Right lung (tissue), 10 donors: ENCODE measurements around the gene VLDLR. TPM values are rescaled to one million over a fixed set of nuclear protein-coding genes. Genes with fewer than 3 reads are reported as not detected.
A peak's percentile ranks its signal among the peaks of the same experiment; 100 is the strongest.

ENCODE experiments used
- DNase-seq, 2 donors: peaks; one replicate each; pipeline ENCODE4 v3.0.0-alpha.2; 2013
- long read RNA-seq, 8 donors: transcript quantifications; one replicate each; lab custom pipeline, GENCODE V29; 2026
- polyA plus RNA-seq, 5 donors: library from polyadenylated mRNA; unstranded; fragments of 120-200 nt; gene quantifications; one replicate each; pipeline versions ENCODE4 v1.2.1 to v1.2.3, GENCODE V29; 2013; ENCODE audit warnings: inconsistent platforms in 1 of 5, low replicate concordance in 1 of 5; ENCODE audit not compliant: insufficient read length in 5 of 5, insufficient read depth in 1 of 5

VLDLR gene
- polyA plus RNA-seq = 10 to 100 TPM; 19.8 to 33.3 (median 29.3) TPM
- long read RNA-seq, donor 1, partial matches to known transcripts = 0 of 1 reads
- long read RNA-seq, donor 1, other reads (novel, unspliced or antisense) = 0 of 1 reads
- long read RNA-seq, donor 2, full-length matches to known transcripts = 3 of 3 reads
- long read RNA-seq, donor 2, partial matches to known transcripts = 0 of 3 reads
- long read RNA-seq, donor 2, other reads (novel, unspliced or antisense) = 0 of 3 reads
- long read RNA-seq, donor 3, full-length matches to known transcripts = 3 of 3 reads
- long read RNA-seq, donor 3, partial matches to known transcripts = 0 of 3 reads
- long read RNA-seq, donor 3, other reads (novel, unspliced or antisense) = 0 of 3 reads
- long read RNA-seq, donor 4, full-length matches to known transcripts = 3 of 3 reads
- long read RNA-seq, donor 4, partial matches to known transcripts = 0 of 3 reads
- long read RNA-seq, donor 4, other reads (novel, unspliced or antisense) = 0 of 3 reads
- long read RNA-seq, donor 5 = 0 reads
- long read RNA-seq, donor 6, full-length matches to known transcripts = 2 of 2 reads
- long read RNA-seq, donor 6, partial matches to known transcripts = 0 of 2 reads
- long read RNA-seq, donor 6, other reads (novel, unspliced or antisense) = 0 of 2 reads
- long read RNA-seq, donor 7, full-length matches to known transcripts = 2 of 2 reads
- long read RNA-seq, donor 7, partial matches to known transcripts = 0 of 2 reads
- long read RNA-seq, donor 7, other reads (novel, unspliced or antisense) = 0 of 2 reads
- long read RNA-seq, donor 8, full-length matches to known transcripts = 2 of 2 reads
- long read RNA-seq, donor 8, partial matches to known transcripts = 0 of 2 reads
- long read RNA-seq, donor 8, other reads (novel, unspliced or antisense) = 0 of 2 reads

DNA sequence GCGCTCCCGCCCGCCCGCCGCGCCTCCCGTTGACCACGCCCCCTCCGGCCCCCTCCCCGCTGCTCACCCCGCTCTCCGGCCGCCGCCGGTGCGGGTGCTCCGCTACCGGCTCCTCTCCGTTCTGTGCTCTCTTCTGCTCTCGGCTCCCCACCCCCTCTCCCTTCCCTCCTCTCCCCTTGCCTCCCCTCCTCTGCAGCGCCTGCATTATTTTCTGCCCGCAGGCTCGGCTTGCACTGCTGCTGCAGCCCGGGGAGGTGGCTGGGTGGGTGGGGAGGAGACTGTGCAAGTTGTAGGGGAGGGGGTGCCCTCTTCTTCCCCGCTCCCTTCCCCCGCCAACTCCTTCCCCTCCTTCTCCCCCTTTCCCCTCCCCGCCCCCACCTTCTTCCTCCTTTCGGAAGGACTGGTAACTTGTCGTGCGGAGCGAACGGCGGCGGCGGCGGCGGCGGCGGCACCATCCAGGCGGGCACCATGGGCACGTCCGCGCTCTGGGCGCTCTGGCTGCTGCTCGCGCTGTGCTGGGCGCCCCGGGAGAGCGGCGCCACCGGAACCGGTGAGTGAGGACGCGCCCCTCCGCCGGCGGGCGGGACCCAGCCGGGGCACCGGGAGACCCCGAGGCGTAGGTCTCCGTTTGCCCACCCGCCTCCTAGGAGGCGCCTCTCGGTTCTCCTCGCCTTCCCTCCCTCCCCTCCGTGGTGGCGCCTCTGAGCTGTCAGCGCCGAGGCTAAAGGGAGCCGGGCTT, at the start of gene VLDLR:
TSS of gene VLDLR (plus strand) at position 66 of the 739 bp plus-strand sequence. CDS start at position 469, 403 bp downstream.
- peak; percentile 66 to 75 for DNase-seq

DNA sequence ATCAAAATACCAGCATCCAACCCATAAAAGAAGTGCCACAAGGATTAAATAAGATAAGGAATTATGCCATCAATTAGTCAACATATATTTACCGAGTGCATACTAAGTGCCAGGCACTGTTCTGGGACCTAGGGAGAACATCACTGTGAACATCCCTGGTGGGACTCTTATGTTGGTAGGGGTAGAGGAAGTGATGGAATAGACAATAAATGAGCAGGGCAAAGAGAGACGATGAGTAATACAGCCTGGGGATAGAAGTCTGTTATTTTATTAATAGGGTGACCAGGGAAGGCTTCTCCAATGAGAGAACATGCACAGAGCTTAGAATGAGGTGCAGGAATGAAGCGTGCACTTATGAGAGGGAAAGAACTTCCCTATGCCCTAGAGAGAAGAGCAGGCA, 47.4 kb upstream of the VLDLR start:
- DNase-seq = no peak

DNA sequence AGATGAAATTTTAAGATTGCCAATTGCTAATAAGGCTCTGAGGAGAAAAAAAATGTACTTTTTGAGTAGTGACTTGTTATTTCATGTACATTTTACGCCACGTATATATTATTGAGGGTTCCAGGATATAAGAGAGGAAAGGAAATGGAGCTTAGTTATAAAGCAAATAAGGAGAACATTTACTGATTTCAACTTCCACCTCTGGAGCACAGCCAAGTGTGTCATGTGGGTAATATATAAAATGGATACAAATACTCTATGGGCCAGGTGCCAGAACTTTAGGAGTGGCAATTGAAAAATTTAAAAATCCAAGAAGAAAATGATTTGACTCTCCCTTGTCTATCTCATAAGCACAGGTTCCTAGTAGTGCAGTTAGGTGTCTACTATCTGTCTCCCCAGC, 45.0 kb upstream of the VLDLR start:
- DNase-seq = no peak

DNA sequence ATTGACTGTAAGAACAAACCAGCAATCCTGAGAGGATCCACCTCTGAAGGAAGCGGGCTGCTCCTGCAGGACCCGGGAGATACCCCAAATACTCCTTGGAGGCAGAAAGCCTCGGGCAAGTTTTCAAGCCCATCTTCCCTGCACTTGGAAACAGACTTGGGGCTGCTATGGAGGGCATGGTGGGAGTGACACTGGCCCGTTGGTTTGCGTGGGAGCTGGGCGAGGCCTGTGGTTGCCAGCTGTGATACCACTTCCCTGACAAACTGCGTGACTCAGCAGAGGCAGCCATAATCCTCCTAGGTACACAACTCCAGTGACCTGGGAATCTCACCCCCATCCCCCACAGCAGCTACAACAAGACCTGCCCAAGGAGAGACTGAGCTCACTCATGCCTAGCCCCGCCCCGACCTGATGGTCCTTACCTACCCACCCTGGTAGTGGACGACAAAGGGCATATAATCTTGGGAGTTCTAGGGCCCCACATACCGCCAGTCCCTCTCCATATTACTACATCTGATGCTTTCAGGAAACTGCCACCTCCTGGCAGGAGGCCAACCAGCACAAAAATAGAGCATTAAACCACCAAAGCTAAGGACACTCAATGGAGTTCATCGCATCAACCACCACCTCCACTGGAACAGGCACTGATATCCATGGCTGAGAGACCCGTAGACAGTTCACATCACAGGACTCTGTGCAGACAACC, 38.1 kb upstream of the VLDLR start:
- DNase-seq = no peak

DNA sequence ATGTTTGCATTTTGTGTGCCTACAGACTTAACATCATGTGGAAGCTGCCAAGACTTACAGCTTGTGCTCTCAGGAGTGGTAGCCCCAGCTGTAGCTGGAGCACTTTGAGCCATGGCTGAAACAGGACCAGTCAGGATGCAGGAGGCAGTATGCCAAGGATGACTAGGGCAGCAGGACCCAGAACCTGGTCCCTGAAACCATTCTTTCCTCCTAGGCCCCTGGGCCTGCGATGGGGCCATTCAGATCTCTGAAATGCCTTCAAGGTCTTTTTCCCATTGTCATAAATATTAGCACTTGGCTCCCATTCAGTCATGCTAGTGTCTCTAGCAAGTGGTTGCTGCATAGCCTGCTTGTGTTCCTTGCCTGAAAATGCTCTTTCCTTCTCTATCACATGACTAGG, 29.6 kb upstream of the VLDLR start:
- no peak for DNase-seq

DNA sequence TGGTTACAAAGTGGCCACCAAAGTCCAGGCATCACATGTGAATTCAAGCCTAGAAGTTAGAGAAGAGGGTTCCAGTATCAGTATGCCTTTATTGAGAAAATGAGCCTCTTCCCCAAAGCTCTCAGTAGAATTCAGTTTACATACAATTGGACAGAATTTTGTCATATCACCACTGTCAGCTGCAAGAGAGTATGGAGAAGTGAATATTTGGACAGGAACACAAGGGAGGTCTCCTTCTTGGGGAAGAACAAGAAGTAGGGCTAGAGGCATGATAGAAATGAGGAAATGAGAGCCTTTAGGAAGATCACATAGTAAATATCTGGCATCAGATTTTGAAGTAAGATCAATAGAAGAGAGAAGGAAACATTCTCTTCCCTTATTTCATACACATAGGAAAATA, 27.8 kb upstream of the VLDLR start:
- DNase-seq = no peak

DNA sequence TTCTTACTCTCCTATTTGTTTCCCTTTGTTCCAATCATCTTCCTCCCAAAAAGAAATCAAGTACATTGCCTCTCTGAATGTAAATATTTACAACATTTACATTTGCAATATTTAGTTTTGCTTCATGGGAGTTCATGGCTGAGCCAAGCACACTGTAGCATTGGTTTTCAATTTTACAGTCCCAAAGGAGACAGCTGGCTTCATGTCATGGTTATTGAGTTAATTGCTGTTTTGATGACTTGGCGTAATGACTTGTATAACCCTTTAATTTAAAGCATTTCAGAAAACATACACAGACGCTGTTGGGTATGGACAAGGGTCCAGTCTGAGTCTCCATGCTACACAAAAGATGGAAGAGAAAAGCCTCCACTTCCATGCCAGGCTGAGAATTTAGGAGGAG, 25.6 kb upstream of the VLDLR start:
- DNase-seq = no peak

DNA sequence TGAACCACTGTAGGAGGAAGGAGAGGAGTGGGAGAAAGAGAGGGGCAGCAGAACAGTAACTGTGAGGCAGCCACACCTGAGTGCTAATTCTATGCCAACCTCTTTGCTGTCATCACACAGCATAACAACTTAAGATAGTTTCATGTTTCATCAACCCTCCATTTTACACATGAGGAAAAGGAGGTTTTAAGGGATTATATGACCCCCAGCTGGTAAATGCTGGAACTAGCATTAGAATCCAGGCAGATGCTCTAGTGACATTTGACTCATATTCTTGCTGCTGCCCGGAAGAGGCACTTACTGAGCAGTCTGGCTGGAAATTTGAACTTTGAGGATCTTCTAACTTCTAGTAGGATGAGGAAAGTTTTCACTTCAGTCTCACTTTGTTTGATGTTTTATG, 24.1 kb upstream of the VLDLR start:
- no peak for DNase-seq

DNA sequence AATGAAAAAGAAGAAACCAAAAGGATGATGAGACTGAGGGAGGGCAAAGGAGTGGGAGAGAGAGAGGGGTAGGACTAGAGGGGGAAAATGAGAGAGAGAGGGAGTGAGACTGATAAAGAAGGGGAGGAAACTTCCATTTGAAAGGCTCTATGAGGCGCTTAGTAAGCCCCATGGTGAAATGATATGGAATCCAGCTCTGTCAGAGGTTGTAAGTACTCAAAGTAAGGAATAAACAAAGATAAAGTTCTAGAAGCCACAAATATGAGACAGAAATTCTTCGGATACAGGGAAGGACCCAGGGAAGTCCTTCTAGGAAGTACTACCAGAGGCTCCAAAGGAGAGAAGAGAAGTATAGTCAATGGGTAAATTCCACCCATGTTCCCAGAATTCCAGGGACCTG, 21.7 kb upstream of the VLDLR start:
- DNase-seq = no peak

DNA sequence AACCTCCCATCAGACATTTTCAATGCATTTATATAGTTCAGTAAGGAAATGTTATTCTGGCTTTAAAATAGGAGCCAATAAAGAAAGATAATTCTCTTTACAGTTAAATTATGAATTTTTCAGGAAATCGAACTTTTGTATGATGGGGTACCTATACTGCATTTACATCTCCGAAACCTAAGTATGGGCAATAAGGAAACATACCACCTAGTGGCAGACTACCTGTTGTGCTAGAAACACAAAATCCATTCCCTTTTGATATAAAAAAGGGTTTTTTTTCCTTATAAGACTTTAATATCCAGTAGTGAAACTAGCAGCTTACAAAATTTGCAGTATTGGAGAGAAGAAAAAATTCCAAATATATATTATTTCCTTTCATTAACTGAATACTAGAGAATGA, 21.3 kb upstream of the VLDLR start:
- no peak for DNase-seq

DNA sequence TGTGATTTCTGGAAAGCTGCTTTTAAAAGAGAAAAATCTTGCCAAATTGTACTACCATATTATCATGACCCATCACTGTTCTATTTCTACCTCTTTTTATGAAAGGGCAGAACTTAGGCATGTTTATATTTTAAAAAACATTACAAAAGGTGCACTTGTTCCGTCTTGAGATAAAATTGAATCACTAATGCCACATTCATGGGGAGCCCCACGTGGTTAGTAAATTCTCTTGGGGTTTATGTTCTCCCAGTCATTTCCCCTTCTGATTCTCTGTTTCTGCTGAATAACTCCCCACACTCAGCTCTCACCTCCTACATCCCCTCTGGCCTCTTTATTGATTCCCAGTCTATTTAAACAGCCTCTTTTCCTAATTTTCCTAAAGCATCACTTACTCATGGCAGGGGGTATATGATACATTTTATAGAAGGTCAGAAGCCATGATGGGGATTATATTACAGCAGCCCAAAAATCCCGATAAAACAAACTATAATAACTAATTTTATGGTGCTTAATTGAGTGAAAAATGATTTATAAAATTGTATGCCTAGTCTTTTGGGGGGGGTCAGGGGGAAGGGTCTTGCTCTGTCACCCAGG, 19.7 kb upstream of the VLDLR start:
- no peak for DNase-seq

DNA sequence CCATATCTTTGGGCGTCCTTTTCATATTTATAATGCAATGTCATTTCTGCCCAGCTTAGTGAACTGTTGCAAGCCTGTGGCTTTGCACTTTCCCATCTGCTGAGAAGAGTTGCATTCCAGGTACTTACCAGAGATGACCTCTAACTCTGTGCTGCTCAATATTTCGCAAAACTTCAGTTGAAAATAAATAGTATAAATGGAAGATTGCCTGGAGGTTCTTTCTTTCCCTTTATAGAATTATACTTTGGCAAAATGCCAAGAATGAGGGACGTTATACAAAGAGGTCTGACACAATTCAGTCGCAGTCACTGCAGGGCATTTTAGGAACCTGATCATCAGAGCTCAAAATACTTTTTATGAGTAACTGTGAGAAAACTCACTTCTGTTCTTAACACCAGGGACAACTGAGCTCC, 18.9 kb upstream of the VLDLR start:
- no peak for DNase-seq

DNA sequence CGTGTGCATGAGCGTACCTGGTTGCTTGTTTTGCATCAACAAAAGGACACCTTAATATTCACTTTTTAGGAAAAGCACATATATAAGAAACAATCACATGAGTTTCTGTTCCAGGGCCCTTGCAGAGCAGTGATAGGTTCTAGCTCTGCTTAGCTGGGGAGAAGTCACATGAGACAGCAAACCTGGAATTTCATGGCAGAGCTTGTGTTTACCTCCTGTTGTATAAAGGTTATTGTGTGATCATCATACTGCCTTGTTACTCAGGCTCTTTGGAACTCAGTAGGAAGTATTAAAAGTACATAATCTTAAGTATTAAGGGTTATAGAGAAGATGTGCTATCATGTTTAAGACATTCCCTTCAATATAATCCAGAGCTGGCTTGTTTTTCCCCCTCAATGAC, 18.0 kb upstream of the VLDLR start:
- no peak for DNase-seq

DNA sequence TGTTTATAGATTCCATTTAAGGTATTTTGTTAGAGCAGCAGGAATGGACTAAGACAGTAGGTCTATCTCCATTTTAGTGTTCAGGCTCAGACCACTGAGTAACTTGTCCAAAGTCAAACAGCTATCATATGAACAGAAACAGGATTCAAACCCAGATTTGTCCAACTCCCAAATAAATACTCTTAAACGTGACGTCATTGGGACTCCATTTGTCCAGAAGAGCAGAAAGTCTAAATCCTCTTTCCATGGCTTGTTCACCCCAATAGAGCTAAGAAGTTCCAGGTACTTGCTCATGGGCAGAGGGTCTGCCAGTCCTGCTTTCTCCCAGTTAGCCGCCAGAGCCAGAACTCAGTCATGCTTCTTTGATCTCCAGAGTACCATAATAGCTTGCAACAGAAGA, 16.3 kb upstream of the VLDLR start:
- no peak for DNase-seq

DNA sequence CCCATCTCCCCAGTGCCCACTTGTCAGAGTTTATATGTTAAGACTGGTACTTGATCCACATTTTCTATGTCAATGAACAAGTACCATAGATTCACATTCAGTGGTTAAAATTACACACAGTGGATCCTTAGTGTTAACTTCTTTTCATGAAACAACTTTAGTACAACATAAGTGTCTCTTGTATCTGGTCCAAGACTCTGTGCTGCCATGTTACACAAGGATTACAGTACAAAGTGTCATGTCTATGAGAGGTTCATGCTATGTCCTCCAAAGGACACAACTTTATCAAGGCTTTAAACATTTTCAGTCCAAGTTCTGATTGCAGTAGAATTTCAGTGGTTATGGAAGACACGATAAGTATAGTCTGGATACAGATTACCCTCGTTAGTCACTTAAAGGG, 13.3 kb upstream of the VLDLR start:
- no peak for DNase-seq

DNA sequence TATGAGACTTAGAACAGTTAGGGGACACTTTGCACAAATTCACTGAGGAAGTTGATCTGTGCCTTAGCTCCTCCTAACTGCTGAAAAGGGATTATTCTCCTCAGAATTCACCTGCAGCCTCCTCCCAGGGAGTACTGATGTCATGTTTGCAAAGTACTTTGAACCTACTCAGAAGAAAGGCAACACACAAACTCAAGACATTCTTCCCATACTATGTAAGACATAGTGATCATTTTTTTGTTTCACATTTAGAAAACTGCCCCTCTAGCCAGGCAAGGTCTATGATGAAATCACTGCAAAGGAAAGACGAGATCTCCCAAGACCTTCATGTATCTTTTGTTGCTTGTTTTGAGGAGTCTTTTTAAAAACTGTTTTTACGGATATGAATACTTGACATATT, 10.6 kb upstream of the VLDLR start:
- no peak for DNase-seq

DNA sequence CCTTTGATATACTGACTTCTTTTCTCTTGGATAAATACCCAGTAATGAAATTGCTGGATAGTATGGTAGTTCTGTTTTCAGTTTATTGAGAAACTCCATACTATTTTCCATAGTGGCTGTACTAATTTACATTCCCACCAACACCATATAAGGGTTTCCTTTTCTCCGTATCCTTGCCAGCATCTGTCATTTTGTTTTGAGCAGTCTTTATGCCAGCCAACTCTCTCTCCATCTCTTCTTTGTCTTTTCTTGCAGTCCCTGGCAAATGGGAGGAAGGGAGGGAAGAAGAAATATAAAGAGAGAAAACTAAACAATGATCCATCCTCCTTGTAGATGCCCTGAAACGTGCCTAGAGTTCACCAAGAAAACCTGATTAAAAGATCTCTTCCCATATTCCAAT, 9.6 kb upstream of the VLDLR start:
- no peak for DNase-seq

DNA sequence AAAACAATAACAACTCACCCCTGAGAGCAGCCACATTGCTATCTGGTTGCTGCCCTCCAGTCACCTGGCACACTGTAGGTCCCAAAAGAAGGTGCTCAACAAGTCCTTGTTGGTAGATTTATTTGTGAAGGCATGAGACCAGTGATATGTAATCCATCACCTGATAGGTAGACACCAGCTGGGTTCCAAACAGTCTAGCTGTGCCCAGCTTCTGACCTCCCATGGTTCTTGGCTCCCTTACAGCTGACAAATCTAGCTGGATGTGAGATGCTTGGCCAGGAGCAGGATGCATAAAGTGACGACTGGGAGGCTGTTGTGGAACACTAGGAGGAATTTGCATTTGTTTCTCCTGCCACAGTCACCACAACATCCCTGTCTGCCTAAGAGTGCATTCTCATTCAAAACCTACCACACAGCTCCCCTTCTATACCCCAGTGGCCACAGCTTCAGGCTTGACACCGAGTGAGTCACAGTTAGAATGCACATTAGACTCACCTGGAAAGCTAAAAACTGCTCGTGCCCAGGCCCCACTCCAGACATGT, 7.8 kb upstream of the VLDLR start:
- DNase-seq = no peak

DNA sequence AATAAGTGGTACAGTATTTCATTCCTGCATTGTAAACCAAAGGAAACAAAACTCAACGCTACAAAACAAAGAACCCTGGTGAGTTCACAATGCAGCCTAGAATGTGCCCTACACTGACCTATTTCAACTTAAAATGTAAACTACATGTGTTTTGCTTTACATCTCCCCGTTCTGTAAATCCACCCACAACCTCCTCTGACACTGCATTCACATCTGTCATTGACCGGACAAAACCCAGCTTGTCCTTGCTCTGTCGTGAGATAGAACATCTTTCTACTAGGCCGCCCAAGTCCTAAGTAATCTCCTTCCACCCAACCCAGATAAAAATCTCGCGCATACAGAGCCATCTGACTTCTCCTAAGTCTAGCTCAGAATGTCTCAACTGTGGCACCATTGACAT, 6.1 kb upstream of the VLDLR start:
- DNase-seq = no peak

DNA sequence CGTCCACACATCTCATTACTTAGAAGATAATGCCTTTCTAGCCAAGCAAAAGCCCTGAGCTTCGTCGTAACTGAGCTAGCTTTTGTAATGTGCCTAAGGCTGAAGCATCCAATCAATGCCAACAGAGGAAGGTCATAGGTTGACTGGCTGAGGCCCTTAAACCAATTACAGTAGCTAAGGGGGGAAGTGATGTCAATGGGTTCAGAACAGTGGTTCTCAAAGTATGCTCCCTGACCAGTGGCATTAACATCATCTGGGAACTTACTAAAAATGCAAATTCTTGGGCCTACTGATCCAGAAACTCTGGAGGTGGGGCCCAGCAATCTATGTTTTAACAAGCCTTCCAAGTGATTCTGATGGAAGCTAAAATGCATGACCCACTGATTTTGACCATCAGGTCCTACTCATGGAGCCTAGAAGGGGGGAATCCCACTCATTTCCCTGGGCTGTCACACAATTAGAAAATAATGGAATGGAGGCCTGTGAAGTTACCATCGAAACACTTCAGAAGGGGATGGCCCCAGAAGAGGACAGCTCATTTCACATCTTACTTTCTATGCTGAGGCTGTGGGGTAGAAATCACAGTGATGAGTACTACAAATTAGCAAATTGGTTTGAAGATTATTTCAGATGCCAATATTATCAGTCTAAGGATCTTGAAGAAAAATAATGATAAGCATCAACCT, 4.8 kb upstream of the VLDLR start:
- DNase-seq = no peak
